ENCODE results near the gene PPP1R16B.

Gene PPP1R16B

DNA sequence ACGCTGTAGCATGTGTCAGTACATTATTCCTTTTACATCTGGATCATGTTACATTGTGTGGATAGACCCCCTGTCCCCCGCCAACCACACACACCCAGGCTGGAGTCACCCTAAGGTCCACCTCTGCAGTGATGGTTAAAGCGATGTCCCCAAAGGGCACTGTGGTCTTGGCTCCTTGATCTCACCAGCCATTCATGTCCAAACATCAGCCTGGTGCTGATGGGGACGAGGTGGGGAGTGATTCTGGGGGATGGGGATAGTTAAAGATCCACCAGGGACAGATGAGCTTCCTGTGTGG is 61.5 kb downstream of the PPP1R16B start:
- Histone ChIP-seq H3K4me3 (ENCODE audit: insufficient read depth in 1 of 2, low read depth in 1 of 2, low read length in 2 of 2) (no peak overlapping the region), H4K8ac (ENCODE audit: low read length) (no peak overlapping the region), H3K14ac (ENCODE audit: low read length in 2 of 2) (no peak overlapping the region), H3K4me2 (ENCODE audit: low read length, poor library complexity, severe bottlenecking) (no peak overlapping the region), H2BK15ac (ENCODE audit: low read depth, poor library complexity, severe bottlenecking) (no peak overlapping the region), H3K4ac (ENCODE audit: low read depth in 1 of 2, low read length in 2 of 2) (no peak overlapping the region), H3K23ac (ENCODE audit: low read length in 2 of 2) (no peak overlapping the region), H3K27me3 (ENCODE audit: control insufficient read depth in 1 of 2, insufficient read depth in 1 of 2, low read length in 2 of 2) (peaks cover 27 to 55% of the 10 kb centered on the region in 2 experiments), H3K79me1 (replicated peaks; ENCODE audit: low read length, poor library complexity, severe bottlenecking) (no peaks in the 10 kb centered on the region), H2BK12ac (ENCODE audit: low read length in 2 of 2) (no peak overlapping the region), H3K18ac (ENCODE audit: low read depth in 1 of 2, low read length in 2 of 2) (no peak overlapping the region), H2AFZ (ENCODE audit: low read depth, low read length) (no peak overlapping the region), H3K9me3 (ENCODE audit: control insufficient read depth, low read length) (peaks cover 3% of the 10 kb centered on the region), H2AK5ac (ENCODE audit: low read length, severe bottlenecking) (no peak overlapping the region), H2BK5ac (ENCODE audit: low read depth, low read length, poor library complexity, severe bottlenecking) (no peak overlapping the region), H2BK120ac (ENCODE audit: low read depth, low read length) (no peak overlapping the region), H3K9ac (ENCODE audit: low read length) (no peak overlapping the region), H3K36me3 (ENCODE audit: control insufficient read depth in 1 of 2, insufficient read depth in 2 of 2, low read depth in 1 of 2, low read length in 2 of 2) (no peaks in the 10 kb centered on the region), H3K27ac (ENCODE audit: low read length, poor library complexity, severe bottlenecking) (no peak overlapping the region), H4K91ac (ENCODE audit: low read length) (no peak overlapping the region), H3K4me1 (ENCODE audit: control insufficient read depth, insufficient read depth, low read depth, low read length) (no peaks in the 10 kb centered on the region)
- DNase-seq = no peak
- WGBS = 72% methylated on average over 4 of the region's 4 CpGs

GRCh38 chr20:38870733-38871559 is 65.4 kb downstream of the PPP1R16B start:
- Histone ChIP-seq H3K18ac (ENCODE audit: low read depth in 1 of 2, low read length in 2 of 2) (no peak overlapping the region), H3K4me1 (ENCODE audit: control insufficient read depth, insufficient read depth, low read depth, low read length) (no peaks in the 10 kb centered on the region), H3K79me1 (replicated peaks; ENCODE audit: low read length, poor library complexity, severe bottlenecking) (no peaks in the 10 kb centered on the region), H2BK120ac (ENCODE audit: low read depth, low read length) (no peak overlapping the region), H4K8ac (ENCODE audit: low read length) (no peak overlapping the region), H2BK12ac (ENCODE audit: low read length in 2 of 2) (no peak overlapping the region), H3K27me3 (ENCODE audit: control insufficient read depth in 1 of 2, insufficient read depth in 1 of 2, low read length in 2 of 2) (peaks cover 43 to 69% of the 10 kb centered on the region in 2 experiments), H3K4ac (ENCODE audit: low read depth in 1 of 2, low read length in 2 of 2) (no peak overlapping the region), H3K36me3 (ENCODE audit: control insufficient read depth in 1 of 2, insufficient read depth in 2 of 2, low read depth in 1 of 2, low read length in 2 of 2) (no peaks in the 10 kb centered on the region), H2BK5ac (ENCODE audit: low read depth, low read length, poor library complexity, severe bottlenecking) (no peak overlapping the region), H3K14ac (ENCODE audit: low read length in 2 of 2) (no peak overlapping the region), H2AK5ac (ENCODE audit: low read length, severe bottlenecking) (no peak overlapping the region), H3K23ac (ENCODE audit: low read length in 2 of 2) (no peak overlapping the region), H2BK15ac (ENCODE audit: low read depth, poor library complexity, severe bottlenecking) (no peak overlapping the region), H3K27ac (ENCODE audit: low read length, poor library complexity, severe bottlenecking) (no peak overlapping the region), H3K4me3 (ENCODE audit: insufficient read depth in 1 of 2, low read depth in 1 of 2, low read length in 2 of 2) (no peak overlapping the region), H3K9ac (ENCODE audit: low read length) (no peak overlapping the region), H2AFZ (ENCODE audit: low read depth, low read length) (no peak overlapping the region), H3K4me2 (ENCODE audit: low read length, poor library complexity, severe bottlenecking) (no peak overlapping the region), H4K91ac (ENCODE audit: low read length) (no peak overlapping the region), H3K9me3 (ENCODE audit: control insufficient read depth, low read length) (no peaks in the 10 kb centered on the region)
- WGBS = 40% methylated on average over 12 of the region's 12 CpGs
- no peak for DNase-seq

GRCh38 chr20:38871560-38871953 is 66.1 kb downstream of the PPP1R16B start:
- no peak overlapping the region for H3K4me3 ChIP-seq (ENCODE audit: insufficient read depth in 1 of 2, low read depth in 1 of 2, low read length in 2 of 2)
- H3K27me3 ChIP-seq (ENCODE audit: control insufficient read depth in 1 of 2, insufficient read depth in 1 of 2, low read length in 2 of 2) = peaks cover 48 to 64% of the 10 kb centered on the region in 2 experiments
- H3K4ac ChIP-seq (ENCODE audit: low read depth in 1 of 2, low read length in 2 of 2) = no peak overlapping the region
- no peak overlapping the region for H3K4me2 ChIP-seq (ENCODE audit: low read length, poor library complexity, severe bottlenecking)
- H4K8ac ChIP-seq (ENCODE audit: low read length) = no peak overlapping the region
- H2BK120ac ChIP-seq (ENCODE audit: low read depth, low read length) = no peak overlapping the region
- H3K18ac ChIP-seq (ENCODE audit: low read depth in 1 of 2, low read length in 2 of 2) = no peak overlapping the region
- no peaks in the 10 kb centered on the region for H3K4me1 ChIP-seq (ENCODE audit: control insufficient read depth, insufficient read depth, low read depth, low read length)
- no peak overlapping the region for H3K14ac ChIP-seq (ENCODE audit: low read length in 2 of 2)
- no peak overlapping the region for H2AK5ac ChIP-seq (ENCODE audit: low read length, severe bottlenecking)
- no peak overlapping the region for H2AFZ ChIP-seq (ENCODE audit: low read depth, low read length)
- H3K27ac ChIP-seq (ENCODE audit: low read length, poor library complexity, severe bottlenecking) = no peak overlapping the region
- H2BK12ac ChIP-seq (ENCODE audit: low read length in 2 of 2) = no peak overlapping the region
- H3K9me3 ChIP-seq (ENCODE audit: control insufficient read depth, low read length) = no peaks in the 10 kb centered on the region
- no peak for DNase-seq
- no peak overlapping the region for H2BK5ac ChIP-seq (ENCODE audit: low read depth, low read length, poor library complexity, severe bottlenecking)
- no peak overlapping the region for H4K91ac ChIP-seq (ENCODE audit: low read length)
- no peak overlapping the region for H3K23ac ChIP-seq (ENCODE audit: low read length in 2 of 2)
- no peaks in the 10 kb centered on the region for H3K36me3 ChIP-seq (ENCODE audit: control insufficient read depth in 1 of 2, insufficient read depth in 2 of 2, low read depth in 1 of 2, low read length in 2 of 2)
- H3K79me1 ChIP-seq (replicated peaks; ENCODE audit: low read length, poor library complexity, severe bottlenecking) = no peaks in the 10 kb centered on the region
- no peak overlapping the region for H3K9ac ChIP-seq (ENCODE audit: low read length)
- no peak overlapping the region for H2BK15ac ChIP-seq (ENCODE audit: low read depth, poor library complexity, severe bottlenecking)
- 56% methylated on average over 3 of the region's 3 CpGs for WGBS

DNA sequence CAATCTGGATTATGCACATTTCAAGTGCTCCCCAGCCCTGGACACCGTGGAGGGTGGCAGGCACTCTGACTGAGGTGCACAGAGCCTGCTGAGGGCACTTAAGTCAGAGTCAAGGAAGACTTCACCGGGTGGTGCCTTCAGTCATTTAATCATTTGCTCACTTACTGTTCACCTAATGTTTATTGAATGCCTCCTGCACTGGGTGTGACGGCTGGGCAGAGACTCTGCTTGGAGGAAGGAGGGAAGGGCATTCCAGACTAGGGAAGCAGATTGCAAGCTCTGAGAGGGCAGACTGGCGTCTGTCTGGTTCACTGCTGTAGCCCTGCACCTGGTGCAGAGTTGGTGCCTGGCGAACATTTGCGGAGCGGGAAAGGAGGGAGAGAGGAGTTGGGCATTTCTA is 66.5 kb downstream of the PPP1R16B start:
- Histone ChIP-seq H2BK120ac (ENCODE audit: low read depth, low read length) (no peak overlapping the region), H3K4ac (ENCODE audit: low read depth in 1 of 2, low read length in 2 of 2) (no peak overlapping the region), H3K79me1 (replicated peaks; ENCODE audit: low read length, poor library complexity, severe bottlenecking) (no peaks in the 10 kb centered on the region), H2AFZ (ENCODE audit: low read depth, low read length) (no peak overlapping the region), H3K9ac (ENCODE audit: low read length) (no peak overlapping the region), H3K14ac (ENCODE audit: low read length in 2 of 2) (no peak overlapping the region), H4K8ac (ENCODE audit: low read length) (no peak overlapping the region), H3K4me3 (ENCODE audit: insufficient read depth in 1 of 2, low read depth in 1 of 2, low read length in 2 of 2) (no peak overlapping the region), H3K18ac (ENCODE audit: low read depth in 1 of 2, low read length in 2 of 2) (no peak overlapping the region), H3K36me3 (ENCODE audit: control insufficient read depth in 1 of 2, insufficient read depth in 2 of 2, low read depth in 1 of 2, low read length in 2 of 2) (no peaks in the 10 kb centered on the region), H2BK5ac (ENCODE audit: low read depth, low read length, poor library complexity, severe bottlenecking) (no peak overlapping the region), H3K23ac (ENCODE audit: low read length in 2 of 2) (no peak overlapping the region), H3K4me2 (ENCODE audit: low read length, poor library complexity, severe bottlenecking) (no peak overlapping the region), H2BK12ac (ENCODE audit: low read length in 2 of 2) (no peak overlapping the region), H3K27ac (ENCODE audit: low read length, poor library complexity, severe bottlenecking) (no peak overlapping the region), H3K4me1 (ENCODE audit: control insufficient read depth, insufficient read depth, low read depth, low read length) (no peaks in the 10 kb centered on the region), H2AK5ac (ENCODE audit: low read length, severe bottlenecking) (no peak overlapping the region), H2BK15ac (ENCODE audit: low read depth, poor library complexity, severe bottlenecking) (no peak overlapping the region), H3K27me3 (ENCODE audit: control insufficient read depth in 1 of 2, insufficient read depth in 1 of 2, low read length in 2 of 2) (peaks cover 48 to 59% of the 10 kb centered on the region in 2 experiments), H4K91ac (ENCODE audit: low read length) (no peak overlapping the region), H3K9me3 (ENCODE audit: control insufficient read depth, low read length) (no peaks in the 10 kb centered on the region)
- WGBS = 91% methylated on average over 6 of the region's 7 CpGs
- DNase-seq = no peak
